OCI-LY1 (cell line): ENCODE results near the gene TEAD1.

ENCODE experiments used
- EZH2 ChIP-seq: fragments of 200-600 bp; sonication (generic), shearing (Covaris generic); IDR thresholded peaks from 2 replicates; pipeline ENCODE4 v1.8.0; 2017; ENCODE audit warnings: borderline replicate concordance, mixed run types, mild to moderate bottlenecking, antibody characterized with exemption, low read length, moderate library complexity, mixed read lengths
- TF ChIP-seq, protein P1 (sequence below): fragments of 200-600 bp; sonication (generic), shearing (Covaris generic); IDR thresholded peaks from 2 replicates; pipeline ENCODE4 v1.5.1; 2017; ENCODE audit warnings: mild to moderate bottlenecking, antibody characterized with exemption, low read length, moderate library complexity, mixed read lengths

GRCh38 chr11:12768726-12769673 lies 94.8 kb downstream of the TEAD1 start:
- TF ChIP-seq, protein P1, sequence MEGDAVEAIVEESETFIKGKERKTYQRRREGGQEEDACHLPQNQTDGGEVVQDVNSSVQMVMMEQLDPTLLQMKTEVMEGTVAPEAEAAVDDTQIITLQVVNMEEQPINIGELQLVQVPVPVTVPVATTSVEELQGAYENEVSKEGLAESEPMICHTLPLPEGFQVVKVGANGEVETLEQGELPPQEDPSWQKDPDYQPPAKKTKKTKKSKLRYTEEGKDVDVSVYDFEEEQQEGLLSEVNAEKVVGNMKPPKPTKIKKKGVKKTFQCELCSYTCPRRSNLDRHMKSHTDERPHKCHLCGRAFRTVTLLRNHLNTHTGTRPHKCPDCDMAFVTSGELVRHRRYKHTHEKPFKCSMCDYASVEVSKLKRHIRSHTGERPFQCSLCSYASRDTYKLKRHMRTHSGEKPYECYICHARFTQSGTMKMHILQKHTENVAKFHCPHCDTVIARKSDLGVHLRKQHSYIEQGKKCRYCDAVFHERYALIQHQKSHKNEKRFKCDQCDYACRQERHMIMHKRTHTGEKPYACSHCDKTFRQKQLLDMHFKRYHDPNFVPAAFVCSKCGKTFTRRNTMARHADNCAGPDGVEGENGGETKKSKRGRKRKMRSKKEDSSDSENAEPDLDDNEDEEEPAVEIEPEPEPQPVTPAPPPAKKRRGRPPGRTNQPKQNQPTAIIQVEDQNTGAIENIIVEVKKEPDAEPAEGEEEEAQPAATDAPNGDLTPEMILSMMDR, result no peak
- TF ChIP-seq EZH2, result no peak
